Chondrocyte (in vitro differentiated cells): ENCODE results near the gene GRWD1. TPM values are rescaled to one million over a fixed set of nuclear protein-coding genes. Genes with fewer than 3 reads are reported as not detected.
"Not testable (repeated sequence)": the region's sequence is repeated elsewhere in the genome, so short reads cannot be mapped to it uniquely, and the experiment has no call there.

Source experiments
- DNase-seq: peaks from one replicate; pipeline ENCODE4 v3.0.0; 2021; ENCODE audit warnings: mixed read lengths, low spot score
- H3K27ac Mint-ChIP-seq: one replicate; pipeline ENCODE4 v1.8.0; 2021; ENCODE audit warnings: mild to moderate bottlenecking, moderate library complexity, mixed read lengths; ENCODE audit not compliant: unreplicated experiment
- H3K27me3 Mint-ChIP-seq: 2 replicates; pipeline ENCODE4 v1.8.0; 2021; ENCODE audit warnings: low read depth, mixed read lengths
- H3K36me3 Mint-ChIP-seq: 2 replicates; pipeline ENCODE4 v1.8.0; 2021; ENCODE audit warnings: low read depth, mixed read lengths
- H3K4me1 Mint-ChIP-seq: 2 replicates; pipeline ENCODE4 v1.8.0; 2021; ENCODE audit warnings: low read depth, mild to moderate bottlenecking, mixed read lengths
- H3K4me3 Mint-ChIP-seq: one replicate; pipeline ENCODE4 v1.8.0; 2021; ENCODE audit warnings: mild to moderate bottlenecking, moderate library complexity, mixed read lengths; ENCODE audit not compliant: unreplicated experiment
- H3K9me3 Mint-ChIP-seq: 2 replicates; pipeline ENCODE4 v1.8.0; 2021; ENCODE audit warnings: low read depth, mixed read lengths
- CTCF ChIP-seq: fragments of 200-600 bp; sonication (generic); IDR thresholded peaks from 2 replicates; pipeline ENCODE4 v1.5.0; 2021; ENCODE audit warnings: antibody characterized with exemption, mild to moderate bottlenecking, moderate library complexity
- total RNA-seq: library from RNA; stranded (reverse); gene quantifications from 3 replicates; pipeline ENCODE4 v1.2.1, GENCODE V29; 2021

Gene GRWD1
- total RNA-seq, 1 donor from 2014 or later = 20.7 TPM

- peaks cover 4% of the 10 kb centered on the region for H3K36me3 Mint-ChIP-seq
- no peak for DNase-seq
- no peaks in the 10 kb centered on the region for H3K9me3 Mint-ChIP-seq
- no peak for TF ChIP-seq CTCF
- no peak overlapping the region for H3K27ac Mint-ChIP-seq
- no peak overlapping the region for H3K4me3 Mint-ChIP-seq
- H3K27me3 Mint-ChIP-seq = no peaks in the 10 kb centered on the region
- peaks cover 53% of the 10 kb centered on the region for H3K4me1 Mint-ChIP-seq
Measured at GRCh38 chr19:48484931-48485612, 39.3 kb downstream of the GRWD1 start.

- not testable (repeated sequence) for H3K27ac Mint-ChIP-seq, H3K36me3 Mint-ChIP-seq, DNase-seq, H3K9me3 Mint-ChIP-seq, H3K4me3 Mint-ChIP-seq, H3K27me3 Mint-ChIP-seq
- H3K4me1 Mint-ChIP-seq = peaks cover 57% of the 10 kb centered on the region
Measured at GRCh38 chr19:48486706-48487105, 40.9 kb downstream of the GRWD1 start.

DNA sequence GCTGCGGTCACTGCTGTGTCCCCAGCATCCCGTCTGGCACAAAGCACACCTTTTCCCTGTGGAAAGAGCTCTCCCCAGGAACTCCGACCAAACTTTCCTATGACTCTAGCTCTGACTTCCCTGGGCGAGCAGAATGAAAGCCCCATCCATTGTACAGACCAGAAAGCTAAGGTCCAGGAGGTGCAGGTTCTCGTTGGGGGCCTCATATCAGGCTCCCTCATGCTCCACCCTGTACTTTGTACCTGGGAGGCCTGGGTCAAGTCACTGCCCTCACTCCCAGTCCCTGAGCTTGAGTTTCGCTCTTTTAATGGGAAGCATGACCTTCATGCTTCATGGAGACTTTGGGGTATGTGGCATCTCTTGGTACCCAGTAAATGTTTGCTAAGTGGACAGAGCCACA is 41.8 kb downstream of the GRWD1 start:
- peaks cover 55% of the 10 kb centered on the region for H3K4me1 Mint-ChIP-seq
- no peaks in the 10 kb centered on the region for H3K9me3 Mint-ChIP-seq
- no peak for DNase-seq
- peaks cover 2% of the 10 kb centered on the region for H3K27me3 Mint-ChIP-seq
- peak overlapping the region; percentile 95 for H3K27ac Mint-ChIP-seq
- H3K36me3 Mint-ChIP-seq = no peaks in the 10 kb centered on the region
- no peak for TF ChIP-seq CTCF
- H3K4me3 Mint-ChIP-seq = no peak overlapping the region

- H3K27ac Mint-ChIP-seq = peak overlapping the region; percentile 95
- H3K27me3 Mint-ChIP-seq = peaks cover 4% of the 10 kb centered on the region
- H3K9me3 Mint-ChIP-seq = no peaks in the 10 kb centered on the region
- TF ChIP-seq CTCF = no peak
- H3K36me3 Mint-ChIP-seq = no peaks in the 10 kb centered on the region
- peaks cover 58% of the 10 kb centered on the region for H3K4me1 Mint-ChIP-seq
- H3K4me3 Mint-ChIP-seq = peak overlapping the region; percentile 33
- no peak for DNase-seq
Measured at GRCh38 chr19:48487948-48488347, 42.2 kb downstream of the GRWD1 start.

GRCh38 chr19:48488478-48488877 is 42.7 kb downstream of the GRWD1 start:
- H3K27me3 Mint-ChIP-seq, H3K9me3 Mint-ChIP-seq, DNase-seq, H3K36me3 Mint-ChIP-seq: not testable (repeated sequence)
- H3K27ac Mint-ChIP-seq = peak overlapping the region; percentile 95
- peaks cover 57% of the 10 kb centered on the region for H3K4me1 Mint-ChIP-seq
- peak overlapping the region; percentile 33 for H3K4me3 Mint-ChIP-seq

GRCh38 chr19:48489608-48490216 is 43.9 kb downstream of the GRWD1 start:
- Mint-ChIP-seq H3K36me3 (no peaks in the 10 kb centered on the region), H3K4me1 (peaks cover 55% of the 10 kb centered on the region), H3K27me3 (peaks cover 4% of the 10 kb centered on the region), H3K27ac (no peak overlapping the region), H3K9me3 (no peaks in the 10 kb centered on the region), H3K4me3 (no peak overlapping the region)
- TF ChIP-seq CTCF = peak; percentile 94
- DNase-seq = no peak
